Left ventricle myocardium inferior (tissue), 1 donor: ENCODE measurements around the gene SYTL3. TPM values are rescaled to one million over a fixed set of nuclear protein-coding genes. Genes with fewer than 3 reads are reported as not detected.

Experiments used
- DNase-seq: peaks from one replicate; pipeline ENCODE4 v3.0.0-alpha.2; 2020
- H3K27ac ChIP-seq: fragments of 200-600 bp; replicated peaks from 2 replicates; pipeline ENCODE4 v1.8.0; 2021
- H3K27me3 ChIP-seq: fragments of 200-600 bp; 2 replicates; pipeline ENCODE4 v1.8.0; 2021; ENCODE audit warnings: low read depth
- H3K36me3 ChIP-seq: fragments of 200-600 bp; 2 replicates; pipeline ENCODE4 v1.8.0; 2021
- H3K4me1 ChIP-seq: fragments of 200-600 bp; 2 replicates; pipeline ENCODE4 v1.8.0; 2021
- H3K4me3 ChIP-seq: fragments of 200-600 bp; 2 replicates; pipeline ENCODE4 v1.8.0; 2021; ENCODE audit warnings: mild to moderate bottlenecking, moderate library complexity
- H3K9me3 ChIP-seq: fragments of 200-600 bp; replicated peaks from 2 replicates; pipeline ENCODE4 v1.8.0; 2021
- intact Hi-C: fragments of 100-400 bp; cut with micrococcal nuclease; formaldehyde crosslinking; loops from one replicate; pipeline ENCODE4 v1.11.0; 2022
- total RNA-seq: library from RNA; stranded (reverse); fragmentation: NEBNext Ultra II Directional; extraction: Animal tissue kit (Norgen Biotek cat#: 25700); gene quantifications from one replicate; pipeline ENCODE4 v1.2.1, GENCODE V29; 2021
- TF ChIP-seq, protein P1 (sequence below): fragments of 200-600 bp; IDR thresholded peaks from 2 replicates; pipeline ENCODE4 v1.8.0; 2021; ENCODE audit warnings: antibody characterized with exemption, mild to moderate bottlenecking, borderline replicate concordance
- donor health status: DM: no; HTN: yes; CAD: no; lungs with severe emphysema.

SYTL3 gene
- total RNA-seq, 1 donor from 2014 or later, result 11.2 TPM

DNA sequence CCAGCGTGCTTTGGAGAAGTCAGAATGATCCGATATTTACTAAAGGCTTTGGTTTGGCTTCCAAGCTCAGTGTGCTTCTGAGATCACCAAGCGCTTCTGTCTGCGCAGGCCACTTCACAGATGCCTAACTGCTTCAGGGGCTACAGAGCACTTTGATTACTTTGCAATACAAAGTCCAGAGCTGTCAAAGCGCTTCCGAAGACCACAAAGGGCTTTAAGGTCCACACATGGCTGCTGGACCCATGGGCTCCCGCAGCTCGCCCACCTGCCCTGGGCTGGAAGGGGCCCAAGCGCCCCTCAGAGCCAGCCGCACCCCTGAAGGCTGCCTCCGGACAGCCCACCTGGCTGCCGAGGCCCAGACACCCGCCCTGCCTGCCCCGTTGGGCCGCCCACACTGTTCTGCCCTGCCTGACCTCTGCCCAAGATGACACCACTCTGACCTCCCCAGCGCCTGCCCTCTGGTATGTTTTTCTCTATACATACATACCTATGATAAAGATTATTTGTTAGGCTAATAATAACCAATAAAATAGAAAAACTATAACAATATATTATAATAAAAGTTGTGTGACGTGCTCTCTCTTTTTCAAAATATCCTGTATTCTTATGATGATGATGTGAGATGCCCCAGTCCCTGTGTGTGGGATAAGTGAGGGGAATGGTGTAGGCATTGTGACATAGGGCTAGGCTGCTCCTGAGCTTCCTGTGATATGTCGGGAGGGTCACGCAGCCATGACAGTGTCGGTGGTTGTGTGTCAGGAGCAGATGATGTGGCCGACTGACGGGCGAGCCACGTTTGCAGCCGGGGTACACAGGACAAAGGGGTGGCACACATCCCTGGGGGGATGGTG is 27.9 kb upstream of the SYTL3 start:
- no peak for DNase-seq
- Histone ChIP-seq H3K36me3 (peaks cover 41% of the 10 kb centered on the region), H3K27me3 (no peaks in the 10 kb centered on the region), H3K4me1 (peaks cover 10% of the 10 kb centered on the region), H3K4me3 (no peak overlapping the region), H3K27ac (no peak overlapping the region), H3K9me3 (no peaks in the 10 kb centered on the region)
- TF ChIP-seq, protein P1, sequence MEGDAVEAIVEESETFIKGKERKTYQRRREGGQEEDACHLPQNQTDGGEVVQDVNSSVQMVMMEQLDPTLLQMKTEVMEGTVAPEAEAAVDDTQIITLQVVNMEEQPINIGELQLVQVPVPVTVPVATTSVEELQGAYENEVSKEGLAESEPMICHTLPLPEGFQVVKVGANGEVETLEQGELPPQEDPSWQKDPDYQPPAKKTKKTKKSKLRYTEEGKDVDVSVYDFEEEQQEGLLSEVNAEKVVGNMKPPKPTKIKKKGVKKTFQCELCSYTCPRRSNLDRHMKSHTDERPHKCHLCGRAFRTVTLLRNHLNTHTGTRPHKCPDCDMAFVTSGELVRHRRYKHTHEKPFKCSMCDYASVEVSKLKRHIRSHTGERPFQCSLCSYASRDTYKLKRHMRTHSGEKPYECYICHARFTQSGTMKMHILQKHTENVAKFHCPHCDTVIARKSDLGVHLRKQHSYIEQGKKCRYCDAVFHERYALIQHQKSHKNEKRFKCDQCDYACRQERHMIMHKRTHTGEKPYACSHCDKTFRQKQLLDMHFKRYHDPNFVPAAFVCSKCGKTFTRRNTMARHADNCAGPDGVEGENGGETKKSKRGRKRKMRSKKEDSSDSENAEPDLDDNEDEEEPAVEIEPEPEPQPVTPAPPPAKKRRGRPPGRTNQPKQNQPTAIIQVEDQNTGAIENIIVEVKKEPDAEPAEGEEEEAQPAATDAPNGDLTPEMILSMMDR, result no peak
- intact Hi-C loops, result no loop called here

DNA sequence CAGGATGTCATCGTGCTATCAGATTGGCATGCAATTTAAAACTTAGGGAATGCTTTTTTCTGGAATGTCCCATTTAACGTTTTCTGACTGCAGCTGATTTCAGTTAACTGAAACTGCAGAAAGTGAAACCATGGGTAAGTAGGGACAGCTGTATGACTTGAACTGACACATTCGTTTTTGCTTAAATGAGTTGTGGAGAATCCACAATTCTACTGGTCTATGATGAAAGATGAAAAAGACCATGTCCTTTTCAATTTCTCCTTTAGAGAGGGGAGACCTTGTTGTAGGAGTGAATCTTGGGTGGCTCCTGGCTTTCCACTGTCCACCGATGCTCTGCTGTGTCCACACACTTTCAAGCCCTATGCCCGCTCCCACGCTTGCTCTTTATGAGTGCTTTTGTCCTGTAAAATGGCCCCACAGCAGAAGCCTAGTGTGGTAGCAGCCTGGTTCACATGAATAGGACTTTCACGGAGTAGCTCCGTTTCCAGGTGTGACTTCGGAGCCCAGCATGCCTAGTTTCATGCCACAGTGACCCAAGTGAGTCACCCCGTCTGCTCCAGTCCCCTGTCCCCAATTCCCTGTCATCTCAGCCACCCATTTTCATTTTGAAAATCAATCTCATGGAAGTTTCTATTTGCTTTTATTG is 27.2 kb upstream of the SYTL3 start:
- Histone ChIP-seq H3K36me3 (peaks cover 44% of the 10 kb centered on the region), H3K27me3 (no peaks in the 10 kb centered on the region), H3K9me3 (no peaks in the 10 kb centered on the region), H3K4me1 (peaks cover 18% of the 10 kb centered on the region), H3K27ac (no peak overlapping the region), H3K4me3 (no peak overlapping the region)
- intact Hi-C loops, result no loop called here
- TF ChIP-seq, protein P1, result no peak
- no peak for DNase-seq

DNA sequence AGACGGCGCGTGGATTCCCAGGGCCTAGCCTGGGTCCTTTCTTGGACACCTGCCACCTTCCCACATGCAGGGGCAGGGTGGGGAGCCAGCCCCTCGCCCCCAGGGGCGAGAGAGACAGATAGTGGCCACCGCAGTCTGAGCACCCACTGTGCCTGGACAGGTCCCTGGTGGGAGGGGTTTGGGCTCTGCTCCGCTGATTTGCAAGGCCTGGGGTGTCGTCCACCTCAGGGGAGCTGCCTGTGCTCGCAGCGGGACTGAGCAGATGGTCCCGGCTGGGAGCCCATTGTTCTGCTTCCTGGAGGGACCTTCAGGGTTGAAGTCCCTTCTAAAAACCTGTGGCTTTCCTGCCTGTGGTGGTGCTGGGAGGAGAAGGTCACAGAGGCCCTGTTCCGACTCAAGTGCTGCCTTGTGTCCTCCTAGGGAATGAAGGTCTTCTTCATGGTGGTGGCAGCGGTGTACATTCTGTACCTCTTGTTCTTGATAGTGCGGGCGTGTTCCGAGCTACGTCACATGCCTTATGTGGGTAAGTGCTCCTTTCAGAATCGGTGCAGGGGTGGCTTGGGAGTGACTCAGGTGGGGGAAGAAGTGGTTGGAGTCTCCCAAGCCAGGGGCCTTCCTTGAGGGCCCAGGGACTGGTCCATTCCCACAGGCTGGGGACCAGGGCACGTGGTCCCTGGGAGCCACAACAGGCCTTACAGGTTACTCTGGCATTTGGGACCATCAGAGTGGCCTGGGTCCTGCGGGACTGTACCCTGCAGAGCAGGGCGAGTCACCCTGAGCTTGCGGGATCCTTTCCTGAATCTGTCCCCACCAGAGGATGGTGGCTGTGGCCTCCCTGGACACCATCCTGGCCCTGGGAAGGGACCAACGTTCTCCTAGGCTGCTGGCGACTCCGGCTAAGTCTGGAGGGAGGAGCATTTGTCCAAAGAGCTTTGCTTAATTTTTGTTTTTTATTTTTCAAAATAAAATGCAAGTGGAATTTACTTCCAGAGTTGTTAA is 24.9 kb upstream of the SYTL3 start:
- intact Hi-C loops, result no loop called here
- no peaks in the 10 kb centered on the region for H3K27me3 ChIP-seq
- H3K9me3 ChIP-seq, result no peaks in the 10 kb centered on the region
- no peak overlapping the region for H3K27ac ChIP-seq
- H3K4me1 ChIP-seq, result peaks cover 38% of the 10 kb centered on the region
- DNase-seq, result no peak
- H3K36me3 ChIP-seq, result peaks cover 44% of the 10 kb centered on the region
- TF ChIP-seq, protein P1, result no peak
- H3K4me3 ChIP-seq, result no peak overlapping the region

DNA sequence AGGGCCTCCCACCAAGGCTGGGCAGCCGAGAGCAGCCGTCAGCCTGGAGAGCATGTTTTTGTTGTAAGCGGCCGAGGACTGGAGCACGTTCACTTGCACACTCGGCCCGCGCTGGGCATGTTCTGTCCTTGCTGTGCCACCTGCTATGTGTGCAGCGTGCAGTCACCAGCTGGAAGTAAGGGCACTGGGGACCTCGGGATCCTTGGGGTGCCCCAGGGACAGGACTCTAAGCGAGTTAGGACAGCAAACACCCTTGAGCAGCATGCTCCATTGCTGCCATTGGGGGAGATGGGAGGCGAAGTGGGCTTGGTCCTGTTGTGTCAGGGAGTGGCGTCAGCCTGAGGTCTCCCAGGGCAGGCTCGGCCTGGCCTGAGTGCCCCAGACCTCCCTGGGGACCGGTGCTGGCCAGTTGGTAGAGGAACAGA is 24.0 kb upstream of the SYTL3 start:
- Histone ChIP-seq H3K9me3 (no peaks in the 10 kb centered on the region), H3K4me3 (no peak overlapping the region), H3K27ac (no peak overlapping the region), H3K36me3 (peaks cover 40% of the 10 kb centered on the region), H3K4me1 (peaks cover 40% of the 10 kb centered on the region), H3K27me3 (no peaks in the 10 kb centered on the region)
- TF ChIP-seq, protein P1, result no peak
- DNase-seq, result no peak
- intact Hi-C loops, result no loop called here
